OCI-LY3 (cell line): ENCODE data around the gene NUBPL.

Experiments used
- CTCF ChIP-seq: fragments of 200-600, 300-600 bp; sonication (generic); IDR thresholded peaks from 2 replicates; pipeline ENCODE4 v1.5.1; 2014; ENCODE audit warnings: antibody characterized with exemption, low read length, low read depth
- EZH2phosphoT487 ChIP-seq: fragments of 200-600 bp; shearing (Covaris generic); IDR thresholded peaks from 2 replicates; pipeline ENCODE4 v1.6.1; 2018; ENCODE audit warnings: antibody characterized with exemption, mixed run types, low read depth

GRCh38 chr14:31559939-31560338, 1.3 kb upstream of the NUBPL start:
- TF ChIP-seq CTCF = no peak
- no peak for TF ChIP-seq EZH2phosphoT487
